Astrocyte of the cerebellum (primary cell): ENCODE data around the gene ZNF202.

Experiments used
- DNase-seq: peaks from one replicate; pipeline ENCODE4 v3.0.0-alpha.2; 2011; ENCODE audit warnings: low read depth
- H3K4me3 ChIP-seq: 2 replicates; pipeline ENCODE4 v1.5.1; 2011; ENCODE audit warnings: mild to moderate bottlenecking, low read depth, low read length, moderate library complexity
- in situ Hi-C: cut with HindIII; loops from 2 replicates; pipeline ENCODE4 v1.10.0; 2017; ENCODE audit warnings: low sequenced_read_pairs
- TF ChIP-seq, protein P1 (sequence below): IDR thresholded peaks from 2 replicates; pipeline ENCODE4 v1.5.1; 2012; ENCODE audit warnings: low read length, low read depth, moderate library complexity, mild to moderate bottlenecking; ENCODE audit errors: missing control alignments

ZNF202 gene

DNA sequence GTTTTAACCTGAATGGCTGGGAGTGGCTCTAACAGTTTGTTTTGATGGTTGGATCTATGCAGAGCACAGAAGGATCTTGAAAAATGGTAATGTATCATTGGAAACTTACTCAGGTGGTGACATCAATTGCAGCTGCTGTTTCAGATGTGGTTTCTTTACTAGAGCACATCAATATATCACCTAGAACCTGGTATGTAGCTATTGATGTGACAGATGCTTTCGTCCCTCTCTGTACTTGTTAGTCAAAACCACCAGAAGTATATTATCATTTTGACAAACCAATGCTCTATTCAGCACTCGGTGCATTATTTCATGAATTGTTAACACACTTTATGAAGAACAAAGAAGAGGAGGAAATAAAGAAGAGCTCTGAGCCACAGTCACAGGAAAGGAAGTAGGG lies 60.4 kb downstream of the ZNF202 start:
- no peak overlapping the region for H3K4me3 ChIP-seq
- TF ChIP-seq, protein P1, sequence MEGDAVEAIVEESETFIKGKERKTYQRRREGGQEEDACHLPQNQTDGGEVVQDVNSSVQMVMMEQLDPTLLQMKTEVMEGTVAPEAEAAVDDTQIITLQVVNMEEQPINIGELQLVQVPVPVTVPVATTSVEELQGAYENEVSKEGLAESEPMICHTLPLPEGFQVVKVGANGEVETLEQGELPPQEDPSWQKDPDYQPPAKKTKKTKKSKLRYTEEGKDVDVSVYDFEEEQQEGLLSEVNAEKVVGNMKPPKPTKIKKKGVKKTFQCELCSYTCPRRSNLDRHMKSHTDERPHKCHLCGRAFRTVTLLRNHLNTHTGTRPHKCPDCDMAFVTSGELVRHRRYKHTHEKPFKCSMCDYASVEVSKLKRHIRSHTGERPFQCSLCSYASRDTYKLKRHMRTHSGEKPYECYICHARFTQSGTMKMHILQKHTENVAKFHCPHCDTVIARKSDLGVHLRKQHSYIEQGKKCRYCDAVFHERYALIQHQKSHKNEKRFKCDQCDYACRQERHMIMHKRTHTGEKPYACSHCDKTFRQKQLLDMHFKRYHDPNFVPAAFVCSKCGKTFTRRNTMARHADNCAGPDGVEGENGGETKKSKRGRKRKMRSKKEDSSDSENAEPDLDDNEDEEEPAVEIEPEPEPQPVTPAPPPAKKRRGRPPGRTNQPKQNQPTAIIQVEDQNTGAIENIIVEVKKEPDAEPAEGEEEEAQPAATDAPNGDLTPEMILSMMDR: no peak
- DNase-seq: no peak
- in situ Hi-C loops: no loop called here

DNA sequence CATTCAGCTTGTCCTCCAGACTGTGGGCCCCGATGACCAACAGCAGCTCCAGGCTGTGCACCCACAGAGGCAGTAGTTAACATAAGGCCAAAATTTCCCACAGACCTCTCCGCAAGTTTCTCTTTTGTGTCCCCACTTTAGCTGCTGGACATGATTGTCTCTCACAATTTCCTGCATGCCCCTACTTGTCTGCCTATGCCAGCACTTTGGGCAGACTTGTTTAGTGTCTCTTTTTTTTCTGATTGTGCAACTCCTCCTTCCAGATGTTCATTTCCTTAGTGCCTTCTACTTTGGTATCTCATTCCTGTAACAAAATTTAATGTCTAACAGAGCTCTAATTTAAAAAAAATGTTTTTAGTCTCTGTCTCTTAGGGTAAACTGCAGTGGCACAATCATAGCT lies 63.2 kb downstream of the ZNF202 start:
- no peak for DNase-seq
- in situ Hi-C loops: no loop called here
- no peak overlapping the region for H3K4me3 ChIP-seq
- TF ChIP-seq, protein P1: no peak

DNA sequence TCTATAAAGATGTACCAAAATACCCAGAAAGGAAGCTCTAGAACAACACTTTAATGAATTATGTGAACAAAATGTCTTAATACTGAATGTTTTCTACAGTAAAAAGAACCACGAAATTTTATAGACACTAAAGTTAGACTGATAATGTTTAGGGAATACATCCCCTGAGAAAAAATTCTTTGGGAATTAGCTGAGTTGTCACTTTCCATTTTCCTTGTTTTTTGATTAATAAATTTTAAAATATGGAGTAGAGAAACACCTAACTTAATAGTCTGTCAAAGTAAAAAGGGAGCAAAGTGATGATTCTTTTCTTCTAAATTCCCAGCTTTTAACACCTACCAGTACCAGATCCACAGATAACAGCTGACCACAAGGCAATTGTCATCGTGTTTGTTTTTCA lies 64.0 kb downstream of the ZNF202 start:
- H3K4me3 ChIP-seq: no peak overlapping the region
- TF ChIP-seq, protein P1: no peak
- in situ Hi-C loops: no loop called here
- DNase-seq: no peak

DNA sequence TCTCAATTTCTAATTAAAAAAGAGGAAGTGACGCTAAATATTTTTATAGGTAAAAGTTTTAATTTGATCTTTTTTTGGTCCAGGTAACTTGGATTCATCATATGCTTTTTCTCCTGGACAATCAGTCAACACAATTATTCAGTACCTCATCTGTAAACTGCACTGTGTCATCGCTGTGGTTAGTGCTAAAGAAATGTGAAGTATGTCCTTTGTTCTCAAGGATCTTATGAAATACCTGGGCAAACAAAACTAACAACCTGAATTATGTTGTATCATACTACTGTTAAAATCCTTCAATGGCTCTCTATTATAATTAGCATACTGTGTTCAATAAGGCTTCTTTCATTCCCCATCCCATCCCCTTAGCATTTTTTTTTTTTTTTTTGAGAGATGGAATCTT lies 67.2 kb downstream of the ZNF202 start:
- in situ Hi-C loops: no loop called here
- TF ChIP-seq, protein P1: no peak
- no peak for DNase-seq
- no peak overlapping the region for H3K4me3 ChIP-seq
